Gastrocnemius medialis (tissue), 4 donors: ENCODE results near the gene ATOH8.

Experiments
- CTCF ChIP-seq, 5 experiments: fragments of 450-650 bp in 3 of 5; fragments of 200-600 bp in 2 of 5; sonication (generic) in 2 of 5; IDR thresholded peaks in 4 of 5; conservative IDR thresholded peaks in 1 of 5; 1 replicate in 4 of 5; 2 replicates in 1 of 5; pipeline ENCODE4 v1.5.1; 2016 to 2019; ENCODE audit warnings: antibody characterized with exemption in 5 of 5, mild to moderate bottlenecking in 3 of 5, moderate library complexity in 3 of 5
- POLR2A ChIP-seq, 2 donors: fragments of 450-650 bp; IDR thresholded peaks; one replicate each; pipeline ENCODE4 v1.6.1; 2017; ENCODE audit warnings: antibody characterized with exemption in 2 of 2, mild to moderate bottlenecking in 2 of 2, moderate library complexity in 2 of 2

- no peak for TF ChIP-seq CTCF (IDR thresholded peaks at IDR 0.05 in 4 of 5, conservative IDR thresholded peaks at IDR 0.05 in 1 of 5)
- TF ChIP-seq POLR2A (IDR thresholded peaks at IDR 0.05), result peak in 1 of 2 donors; percentile 30
Observed at GRCh38 chr2:85731606-85732005, 22.2 kb upstream of the ATOH8 start.
